ENCODE data around the gene CCDC148.

DNA sequence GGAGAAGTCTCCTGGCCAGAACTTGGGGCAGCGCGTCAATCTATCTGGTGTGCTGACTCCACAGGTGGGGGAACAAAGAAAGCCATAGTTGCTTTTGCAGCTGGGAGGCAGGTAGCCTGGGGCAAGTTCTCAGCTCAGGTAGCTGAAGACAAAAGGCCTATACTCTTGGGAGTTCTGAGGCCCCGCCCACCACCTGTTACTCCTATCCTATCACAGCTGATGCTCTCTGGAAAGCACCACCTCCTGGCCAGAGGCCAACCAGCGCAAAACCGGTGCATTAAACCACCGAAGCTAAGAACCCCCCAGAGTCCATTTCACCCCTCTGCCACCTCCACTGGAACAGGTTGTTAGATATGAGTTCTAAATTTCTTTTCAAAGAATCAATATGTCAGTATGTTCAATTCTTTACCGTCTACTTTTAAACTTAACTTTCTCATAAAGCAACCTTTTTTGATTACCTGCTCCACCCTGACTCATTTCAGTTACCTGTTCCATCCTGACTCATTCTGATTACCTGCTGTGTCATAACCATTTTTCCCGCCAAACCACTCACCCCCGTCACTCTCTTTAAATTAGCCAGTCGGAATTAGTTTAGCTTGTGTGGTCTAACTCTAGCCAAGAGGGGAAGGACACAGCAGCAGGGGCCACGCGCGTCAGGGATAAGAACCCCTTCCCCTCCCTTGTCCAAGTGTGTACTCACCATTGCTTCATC is 311.5 kb downstream of the CCDC148 start:
- TF ChIP-seq, protein P1, sequence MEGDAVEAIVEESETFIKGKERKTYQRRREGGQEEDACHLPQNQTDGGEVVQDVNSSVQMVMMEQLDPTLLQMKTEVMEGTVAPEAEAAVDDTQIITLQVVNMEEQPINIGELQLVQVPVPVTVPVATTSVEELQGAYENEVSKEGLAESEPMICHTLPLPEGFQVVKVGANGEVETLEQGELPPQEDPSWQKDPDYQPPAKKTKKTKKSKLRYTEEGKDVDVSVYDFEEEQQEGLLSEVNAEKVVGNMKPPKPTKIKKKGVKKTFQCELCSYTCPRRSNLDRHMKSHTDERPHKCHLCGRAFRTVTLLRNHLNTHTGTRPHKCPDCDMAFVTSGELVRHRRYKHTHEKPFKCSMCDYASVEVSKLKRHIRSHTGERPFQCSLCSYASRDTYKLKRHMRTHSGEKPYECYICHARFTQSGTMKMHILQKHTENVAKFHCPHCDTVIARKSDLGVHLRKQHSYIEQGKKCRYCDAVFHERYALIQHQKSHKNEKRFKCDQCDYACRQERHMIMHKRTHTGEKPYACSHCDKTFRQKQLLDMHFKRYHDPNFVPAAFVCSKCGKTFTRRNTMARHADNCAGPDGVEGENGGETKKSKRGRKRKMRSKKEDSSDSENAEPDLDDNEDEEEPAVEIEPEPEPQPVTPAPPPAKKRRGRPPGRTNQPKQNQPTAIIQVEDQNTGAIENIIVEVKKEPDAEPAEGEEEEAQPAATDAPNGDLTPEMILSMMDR (IDR thresholded peaks at IDR 0.05 in 4 of 5, conservative IDR thresholded peaks at IDR 0.05 in 1 of 5): no peak
- no peak for TF ChIP-seq POLR2A (IDR thresholded peaks at IDR 0.05)
